AG09319 (cell line): ENCODE measurements around the gene COL9A2.
A peak's percentile ranks its signal among the peaks of the same experiment; 100 is the strongest.

Experiments used
- DNase-seq: peaks from one replicate; pipeline ENCODE4 v3.0.0-alpha.2; 2010; ENCODE audit warnings: low read depth; ENCODE audit errors: extremely low read depth
- TF ChIP-seq, protein P1 (sequence below): IDR thresholded peaks from 2 replicates; pipeline ENCODE4 v1.5.1; 2011; ENCODE audit warnings: low read depth, mild to moderate bottlenecking, inconsistent platforms, low read length, moderate library complexity

Gene COL9A2

DNA sequence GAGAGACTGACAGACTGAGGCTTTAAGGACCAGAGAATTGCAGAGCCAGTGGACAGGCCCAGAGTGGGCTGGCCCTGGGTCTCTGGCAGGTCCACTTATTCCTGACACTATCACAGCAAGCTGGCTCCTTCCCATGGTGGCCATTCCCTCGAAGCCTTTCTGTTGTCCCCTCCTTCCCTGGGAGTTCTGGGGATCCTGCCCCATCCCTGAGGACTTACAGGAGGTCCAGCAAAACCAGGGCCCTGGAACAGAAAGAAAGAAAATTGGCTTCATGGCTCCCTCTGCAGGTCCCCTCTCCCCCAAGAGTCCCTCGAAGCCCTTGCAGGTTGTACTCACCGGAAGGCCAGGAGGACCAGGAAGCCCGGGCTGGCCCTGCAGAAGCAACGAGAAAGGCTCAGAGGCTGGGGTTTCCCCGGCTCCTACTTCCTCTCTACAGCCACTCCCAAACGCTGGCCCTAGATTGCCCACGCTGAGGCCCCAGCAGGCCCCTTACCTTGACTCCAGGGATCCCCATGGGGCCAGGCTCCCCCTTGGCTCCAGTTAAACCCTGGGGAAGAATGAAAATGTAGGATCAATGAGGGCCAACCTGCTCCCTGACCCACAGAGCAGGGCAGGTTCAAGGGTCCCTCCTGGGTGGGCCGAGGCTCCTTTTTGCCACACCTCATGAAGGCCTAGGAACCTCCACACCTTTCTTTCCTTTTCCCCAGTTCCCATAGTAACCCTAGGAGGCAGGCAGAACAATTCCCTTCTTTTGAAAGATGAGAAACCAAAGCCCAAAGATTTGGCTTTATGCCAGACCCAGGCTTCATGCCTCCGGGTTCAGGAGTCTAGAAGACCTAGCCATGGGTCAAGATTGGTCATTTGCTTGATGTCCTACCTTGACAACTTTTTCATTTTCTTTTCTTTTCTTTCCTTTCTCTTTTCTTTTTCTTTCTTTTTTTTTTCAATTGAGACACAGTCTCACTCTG, 4.6 kb downstream of the COL9A2 start:
- no peak for DNase-seq
- TF ChIP-seq, protein P1, sequence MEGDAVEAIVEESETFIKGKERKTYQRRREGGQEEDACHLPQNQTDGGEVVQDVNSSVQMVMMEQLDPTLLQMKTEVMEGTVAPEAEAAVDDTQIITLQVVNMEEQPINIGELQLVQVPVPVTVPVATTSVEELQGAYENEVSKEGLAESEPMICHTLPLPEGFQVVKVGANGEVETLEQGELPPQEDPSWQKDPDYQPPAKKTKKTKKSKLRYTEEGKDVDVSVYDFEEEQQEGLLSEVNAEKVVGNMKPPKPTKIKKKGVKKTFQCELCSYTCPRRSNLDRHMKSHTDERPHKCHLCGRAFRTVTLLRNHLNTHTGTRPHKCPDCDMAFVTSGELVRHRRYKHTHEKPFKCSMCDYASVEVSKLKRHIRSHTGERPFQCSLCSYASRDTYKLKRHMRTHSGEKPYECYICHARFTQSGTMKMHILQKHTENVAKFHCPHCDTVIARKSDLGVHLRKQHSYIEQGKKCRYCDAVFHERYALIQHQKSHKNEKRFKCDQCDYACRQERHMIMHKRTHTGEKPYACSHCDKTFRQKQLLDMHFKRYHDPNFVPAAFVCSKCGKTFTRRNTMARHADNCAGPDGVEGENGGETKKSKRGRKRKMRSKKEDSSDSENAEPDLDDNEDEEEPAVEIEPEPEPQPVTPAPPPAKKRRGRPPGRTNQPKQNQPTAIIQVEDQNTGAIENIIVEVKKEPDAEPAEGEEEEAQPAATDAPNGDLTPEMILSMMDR: no peak

DNA sequence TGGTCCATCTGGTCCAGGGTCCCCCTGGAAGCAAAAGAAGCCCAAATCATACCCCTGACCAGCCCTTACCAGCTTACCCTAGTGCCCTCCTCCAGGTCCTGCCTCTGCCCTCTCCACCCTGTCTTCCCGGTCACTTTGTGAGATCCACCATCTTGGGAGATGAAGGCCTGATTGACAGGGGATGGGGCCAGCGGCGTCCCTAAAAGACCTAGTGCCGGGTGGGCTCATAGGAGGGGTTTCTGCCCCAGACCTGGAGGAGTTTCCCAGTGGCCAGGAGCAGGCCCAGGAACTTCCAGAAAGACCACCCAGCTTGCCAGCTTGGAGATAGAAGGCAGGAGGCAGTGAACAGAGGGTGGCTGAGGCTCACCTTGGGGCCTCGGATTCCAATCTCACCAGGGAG, 5.4 kb downstream of the COL9A2 start:
- TF ChIP-seq, protein P1: no peak

DNA sequence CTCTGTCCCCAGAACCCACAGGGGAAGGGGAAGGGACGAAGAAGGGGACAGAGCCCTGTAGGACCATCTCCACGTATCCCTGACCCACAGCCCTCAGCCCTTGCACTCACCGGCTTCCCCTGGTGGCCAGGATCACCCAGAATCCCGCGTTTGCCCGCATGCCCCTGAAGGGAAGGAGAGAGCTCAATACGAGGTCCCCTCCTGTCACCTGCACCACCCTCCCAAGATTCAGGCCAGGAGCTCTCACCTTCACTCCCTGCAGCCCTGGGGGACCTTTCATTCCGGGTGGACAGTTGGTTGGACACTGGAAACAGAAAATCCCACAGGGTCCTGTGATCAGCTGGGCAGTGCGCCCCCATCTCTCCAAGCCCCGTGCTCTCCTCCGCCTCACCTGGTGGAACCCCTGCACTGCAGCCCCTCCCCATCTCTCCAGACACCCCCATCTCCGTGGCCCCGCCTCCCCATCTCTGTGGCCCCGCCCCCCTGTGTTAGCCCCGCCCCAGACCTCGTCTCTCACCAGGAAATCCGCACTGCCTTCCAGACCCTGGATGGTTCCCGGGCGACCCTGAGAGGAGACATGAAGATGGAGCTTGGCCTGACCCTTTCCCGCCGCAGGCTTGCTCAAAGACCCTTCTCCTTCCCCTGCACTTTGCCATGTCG, 6.0 kb downstream of the COL9A2 start:
- TF ChIP-seq, protein P1: no peak
- DNase-seq: no peak

More for the DNA sequence above, 5.4 kb downstream of the COL9A2 start:
- DNase-seq: no peak

DNA sequence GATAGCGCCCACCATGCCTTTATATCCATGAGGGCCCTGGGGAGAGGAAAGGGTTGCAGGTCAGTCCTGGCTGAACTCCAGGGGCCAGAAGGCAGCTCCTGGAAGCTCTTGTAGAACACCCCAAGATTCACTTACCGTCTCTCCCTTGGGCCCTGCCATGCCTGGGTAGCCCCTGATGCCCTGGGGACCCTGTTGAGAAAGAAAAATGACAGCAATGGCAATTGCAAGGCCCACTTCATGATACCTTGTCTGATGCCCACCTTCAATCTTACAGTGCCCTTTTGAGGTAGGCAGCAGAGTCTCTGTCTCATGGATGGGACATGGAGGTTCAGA, 7.0 kb downstream of the COL9A2 start:
- TF ChIP-seq, protein P1: no peak

DNA sequence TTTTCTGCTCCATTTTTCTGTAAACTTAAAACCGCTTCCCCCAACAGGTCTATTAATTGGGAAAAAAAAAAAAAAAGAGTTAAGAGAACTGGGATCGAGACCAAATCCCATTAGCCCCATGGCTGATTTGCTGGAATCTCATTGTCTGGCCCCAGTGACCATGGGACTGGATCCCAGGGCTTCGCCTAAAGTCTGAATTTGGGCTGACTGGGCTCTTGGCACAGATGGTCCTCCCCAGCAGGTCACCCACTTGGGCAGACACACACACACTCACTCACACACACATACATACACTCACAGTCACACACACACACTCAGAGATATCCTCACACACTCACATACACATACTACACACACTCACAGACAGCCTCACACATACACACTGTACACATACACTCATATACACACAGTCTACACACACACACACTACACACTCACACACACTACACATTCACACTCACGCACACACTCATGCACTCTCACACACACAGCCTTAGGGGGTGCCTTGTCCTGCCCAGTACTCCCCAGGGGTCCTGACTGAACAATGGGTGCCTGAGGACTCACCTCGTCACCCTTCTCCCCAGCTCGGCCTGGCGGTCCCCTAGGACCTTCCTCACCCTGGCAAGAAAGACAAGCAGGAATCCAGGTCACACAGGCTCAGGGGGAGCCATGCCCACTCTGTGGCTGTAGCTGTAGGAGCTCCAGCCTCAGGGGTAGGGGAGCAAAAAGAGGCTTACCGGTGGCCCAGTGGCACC, 7.5 kb downstream of the COL9A2 start:
- TF ChIP-seq, protein P1: no peak
- peak; percentile 5 for DNase-seq

More for the DNA sequence above, 7.0 kb downstream of the COL9A2 start:
- no peak for DNase-seq

DNA sequence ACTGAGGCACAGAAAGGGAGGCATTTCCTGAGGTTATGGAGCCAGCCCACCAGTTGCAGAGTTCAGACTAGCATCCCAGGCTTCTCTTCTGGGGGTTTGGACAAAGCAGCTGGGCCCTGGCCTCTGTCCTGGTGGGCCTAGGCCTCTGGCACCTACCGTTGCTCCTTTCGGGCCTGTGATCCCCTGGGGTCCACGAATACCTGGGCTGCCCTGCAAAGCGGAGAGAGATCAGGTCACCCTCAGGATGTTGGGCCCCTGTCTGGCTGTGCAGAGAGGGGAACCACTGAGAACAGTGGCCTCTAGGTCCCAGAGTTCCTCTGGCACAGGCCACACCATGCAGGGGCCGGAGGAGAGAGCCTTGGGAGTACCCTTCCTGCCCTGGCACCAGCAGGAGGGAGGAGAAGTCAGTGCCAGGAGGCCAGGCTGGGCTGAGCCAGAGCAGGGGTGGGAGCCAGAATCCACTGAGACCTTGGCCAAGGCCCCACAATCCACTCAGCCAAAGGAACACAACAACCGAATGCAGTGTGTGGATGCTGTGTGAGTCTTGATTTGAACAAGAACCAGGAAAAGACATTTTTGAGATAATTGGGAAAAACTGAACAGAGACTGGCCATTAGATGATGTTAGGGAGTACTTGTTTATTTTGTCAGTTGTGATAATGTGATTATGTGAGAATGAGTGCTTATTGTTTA, 8.9 kb downstream of the COL9A2 start:
- DNase-seq: no peak
- TF ChIP-seq, protein P1: no peak
